Measurements from ENCODE around the gene NOTCH1.
"Not testable (repeated sequence)": the region's sequence is repeated elsewhere in the genome, so short reads cannot be mapped to it uniquely, and the experiment has no call there.

NOTCH1 gene

GRCh38 chr9:136578915-136579649, 33.2 kb upstream of the NOTCH1 start:
- no peak for DNase-seq (ENCODE audit: low read depth in 4 of 4, low spot score in 1 of 4)

GRCh38 chr9:136578626-136578914, 32.7 kb upstream of the NOTCH1 start:
- DNase-seq (ENCODE audit: low read depth in 4 of 4, low spot score in 1 of 4), result no peak

DNA sequence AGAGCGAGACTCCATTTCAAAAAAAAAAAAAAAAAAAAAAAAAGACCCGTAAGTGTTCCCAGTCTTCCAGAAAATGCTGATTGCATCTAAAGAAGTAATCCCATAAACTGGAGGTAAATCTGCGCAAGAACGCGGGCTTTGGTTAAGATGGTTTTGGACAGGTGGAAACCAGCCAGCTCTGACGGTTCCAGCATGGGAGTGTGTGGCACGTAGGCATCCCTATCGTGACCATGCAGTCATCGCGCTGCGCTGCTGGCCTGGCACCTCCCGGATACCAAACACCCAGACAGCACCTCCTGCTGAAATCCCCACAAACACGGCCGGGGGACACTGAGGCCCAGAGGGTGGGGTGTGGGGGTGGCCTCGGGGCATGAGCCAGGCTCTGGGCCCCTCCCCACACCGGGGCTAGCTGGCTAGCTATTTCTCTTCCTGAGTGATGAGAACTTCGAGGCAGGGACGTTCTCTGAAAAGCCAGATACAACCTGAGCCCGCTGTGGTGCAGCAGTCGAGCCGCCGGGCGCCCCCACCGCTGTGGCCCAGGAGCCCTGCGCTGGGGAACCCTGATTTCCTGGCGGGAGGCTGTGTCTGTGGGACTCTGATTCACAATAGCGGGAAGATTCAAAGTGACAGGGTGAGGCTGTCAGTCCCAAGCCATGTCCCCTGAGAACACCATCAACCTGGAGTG, 32.2 kb upstream of the NOTCH1 start:
- no peak for DNase-seq (ENCODE audit: low read depth in 4 of 4, low spot score in 1 of 4)

- no peak for DNase-seq (ENCODE audit: low read depth in 4 of 4, low spot score in 1 of 4)
These were observed 30.4 kb upstream of the NOTCH1 start for GRCh38 chr9:136576269-136576626.

DNA sequence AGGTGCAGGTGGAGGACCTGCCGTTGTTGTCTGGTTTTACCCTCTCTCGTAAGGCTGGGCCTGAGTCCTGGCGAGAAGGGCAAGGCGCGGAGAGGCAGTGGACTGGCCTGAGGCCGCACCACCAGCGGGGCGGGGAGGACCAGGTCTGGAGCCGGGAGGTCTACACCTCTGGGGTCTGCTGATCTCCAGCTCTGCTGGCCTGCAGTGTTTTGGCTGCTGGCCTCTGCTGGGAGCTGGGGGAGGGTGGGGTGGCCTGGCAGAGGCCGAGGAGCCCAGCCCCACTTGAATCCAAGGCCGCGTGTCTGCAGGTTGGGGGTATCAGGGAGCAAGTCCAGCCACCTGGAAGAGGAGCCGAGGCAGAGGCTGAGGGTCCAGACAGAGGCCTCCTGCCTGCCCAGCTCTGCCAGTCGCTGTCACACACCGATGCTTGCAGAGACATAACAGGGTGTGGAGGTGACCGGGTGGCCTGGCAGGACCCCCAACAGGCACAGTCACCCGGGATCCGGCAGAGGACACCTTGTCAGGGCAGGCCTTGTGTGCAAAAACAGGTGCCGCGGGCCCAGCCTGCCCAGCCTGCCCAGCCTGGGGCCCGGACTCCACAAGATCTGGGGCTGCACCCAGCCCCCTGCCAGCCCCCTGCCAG, 29.9 kb upstream of the NOTCH1 start:
- no peak for DNase-seq (ENCODE audit: low read depth in 4 of 4, low spot score in 1 of 4)

DNA sequence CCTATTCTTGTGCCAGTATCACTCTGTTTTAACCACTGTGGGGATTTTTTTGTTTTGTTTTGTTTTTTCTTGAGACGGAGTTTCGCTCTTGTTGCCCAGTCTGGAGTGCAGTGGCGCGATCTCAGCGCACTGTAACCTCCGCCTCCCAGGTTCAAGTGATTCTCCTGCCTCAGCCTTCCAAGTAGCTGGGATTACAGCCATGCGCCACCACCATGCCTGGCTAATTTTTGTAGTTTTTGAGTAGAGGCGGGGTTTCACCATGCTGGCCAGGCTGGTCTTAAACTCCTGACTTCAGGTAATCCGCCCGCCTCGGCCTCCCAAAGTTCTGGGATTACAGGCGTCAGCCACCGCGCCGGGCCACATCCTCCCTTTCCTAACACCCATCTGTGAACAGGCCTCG, 28.8 kb upstream of the NOTCH1 start:
- DNase-seq (ENCODE audit: low read depth in 4 of 4, low spot score in 1 of 4), result not testable (repeated sequence)

DNA sequence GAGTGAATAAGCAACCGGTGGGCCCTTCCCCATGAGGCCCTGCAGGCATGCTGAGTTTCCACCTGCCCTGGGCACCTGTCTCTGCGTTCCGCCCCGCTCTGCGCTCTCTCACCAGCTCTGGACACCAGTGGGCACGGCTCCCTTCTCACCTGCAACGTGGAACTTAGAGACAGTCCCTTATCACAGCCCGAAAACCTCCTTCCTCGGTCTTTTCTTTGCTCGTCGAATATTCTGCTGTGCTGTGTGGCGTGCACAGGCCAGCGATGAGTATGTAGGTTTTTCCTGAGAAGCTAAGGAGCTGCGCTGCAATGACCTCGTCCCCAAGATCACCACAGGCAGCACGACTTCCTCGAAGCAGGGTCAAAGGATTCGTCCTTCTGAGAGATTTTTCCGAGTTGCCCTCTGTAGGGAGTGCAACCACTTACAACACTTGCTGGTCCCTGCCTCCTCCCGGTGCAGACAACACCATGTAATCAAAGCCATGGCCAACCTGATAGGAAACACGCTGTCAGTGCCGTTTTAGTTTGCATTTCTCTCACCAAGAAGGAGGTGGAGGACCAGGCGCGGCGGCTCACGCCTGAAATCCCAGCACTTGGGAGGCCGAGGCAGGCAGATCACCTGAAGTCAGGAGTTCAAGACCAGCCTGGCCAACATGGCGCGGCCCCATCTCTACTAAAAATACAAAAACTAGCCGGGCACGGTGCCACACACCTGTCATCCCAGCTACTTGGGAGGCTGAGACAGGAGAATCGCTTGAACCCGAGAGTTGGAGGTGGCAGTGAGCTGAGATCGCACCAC, 27.2 kb upstream of the NOTCH1 start:
- no peak for DNase-seq (ENCODE audit: low read depth in 4 of 4, low spot score in 1 of 4)

GRCh38 chr9:136572003-136572827, 26.4 kb upstream of the NOTCH1 start:
- no peak for DNase-seq (ENCODE audit: low read depth in 4 of 4, low spot score in 1 of 4)

DNA sequence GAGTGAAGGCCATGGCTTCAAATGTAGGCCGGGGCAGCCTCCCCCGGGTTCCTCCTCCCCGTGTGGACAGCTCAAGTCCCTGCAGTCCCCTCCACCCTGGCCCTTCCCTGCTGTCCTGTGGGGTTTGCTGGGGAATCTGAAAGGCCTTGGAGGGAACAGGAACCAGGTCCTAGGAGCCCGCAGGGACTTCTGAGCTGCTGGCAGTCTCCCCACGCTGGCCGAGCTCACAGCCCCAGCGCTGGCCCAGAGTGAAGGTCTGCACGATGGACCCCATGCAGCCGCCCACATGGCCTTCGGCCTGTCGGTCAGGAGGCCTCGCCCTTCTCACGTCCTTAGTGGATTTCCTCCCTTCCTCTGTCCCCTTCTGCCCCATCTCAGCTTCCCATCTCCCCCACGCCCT, 25.7 kb upstream of the NOTCH1 start:
- no peak for DNase-seq (ENCODE audit: low read depth in 4 of 4, low spot score in 1 of 4)

DNA sequence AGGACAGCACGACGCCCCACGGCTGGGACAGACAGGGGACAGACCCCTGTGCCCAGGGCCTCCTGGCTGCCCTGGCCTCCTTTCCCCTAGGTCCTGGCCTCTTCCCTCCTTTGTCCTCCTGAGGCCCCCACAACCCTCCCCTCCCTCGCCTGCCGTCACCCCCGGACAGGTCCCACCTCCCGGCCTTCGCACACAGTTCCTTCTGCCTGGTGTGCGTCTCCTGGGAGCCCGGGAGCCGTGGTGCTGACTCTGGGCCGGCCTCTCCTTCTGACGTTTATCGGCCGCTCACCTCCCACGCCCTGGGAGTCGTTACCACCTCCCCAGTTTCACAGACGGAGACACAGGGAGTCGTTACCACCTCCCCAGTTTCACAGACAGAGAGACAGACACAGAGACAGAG, 25.1 kb upstream of the NOTCH1 start:
- DNase-seq (ENCODE audit: low read depth in 4 of 4, low spot score in 1 of 4), result no peak

GRCh38 chr9:136570191-136570845, 24.5 kb upstream of the NOTCH1 start:
- no peak for DNase-seq (ENCODE audit: low read depth in 4 of 4, low spot score in 1 of 4)

DNA sequence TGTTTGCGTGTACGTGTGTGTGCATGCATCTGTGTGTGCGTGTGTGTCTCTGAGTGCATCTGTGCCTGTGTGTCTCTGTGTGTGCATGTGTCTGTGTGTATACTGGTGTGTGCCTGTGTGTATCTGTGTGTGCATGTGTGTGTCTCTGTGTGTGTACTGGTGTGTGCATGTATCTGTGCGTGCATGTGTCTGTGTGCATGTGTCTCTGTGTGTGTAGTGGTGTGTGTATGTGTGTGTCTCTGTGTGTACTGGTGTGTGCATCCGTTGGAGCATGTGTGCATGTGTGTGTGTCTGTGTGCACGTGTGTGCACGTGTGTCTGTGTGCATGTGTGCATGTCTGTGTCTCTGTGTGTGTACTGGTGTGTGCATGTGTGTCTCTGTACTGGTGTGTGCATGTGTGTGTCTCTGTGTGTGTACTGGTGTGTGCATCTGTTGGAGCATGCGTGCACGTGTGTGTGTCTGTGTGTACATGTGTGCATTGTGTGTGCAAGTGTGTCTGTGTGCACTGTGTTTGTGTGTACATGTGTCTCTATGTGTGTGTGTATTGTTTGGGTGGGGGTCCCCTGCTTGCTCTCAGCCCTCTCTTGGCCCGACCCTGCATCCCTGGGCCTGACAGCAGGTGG, 23.8 kb upstream of the NOTCH1 start:
- DNase-seq (ENCODE audit: low read depth in 4 of 4, low spot score in 1 of 4), result no peak

- no peak for DNase-seq (ENCODE audit: low read depth in 4 of 4, low spot score in 1 of 4)
These were observed 22.6 kb upstream of the NOTCH1 start for GRCh38 chr9:136568288-136569081.

GRCh38 chr9:136567651-136568287, 21.9 kb upstream of the NOTCH1 start:
- DNase-seq (ENCODE audit: low read depth in 4 of 4, low spot score in 1 of 4), result no peak

GRCh38 chr9:136566901-136567300, 21.1 kb upstream of the NOTCH1 start:
- DNase-seq (ENCODE audit: low read depth in 4 of 4, low spot score in 1 of 4), result no peak

DNA sequence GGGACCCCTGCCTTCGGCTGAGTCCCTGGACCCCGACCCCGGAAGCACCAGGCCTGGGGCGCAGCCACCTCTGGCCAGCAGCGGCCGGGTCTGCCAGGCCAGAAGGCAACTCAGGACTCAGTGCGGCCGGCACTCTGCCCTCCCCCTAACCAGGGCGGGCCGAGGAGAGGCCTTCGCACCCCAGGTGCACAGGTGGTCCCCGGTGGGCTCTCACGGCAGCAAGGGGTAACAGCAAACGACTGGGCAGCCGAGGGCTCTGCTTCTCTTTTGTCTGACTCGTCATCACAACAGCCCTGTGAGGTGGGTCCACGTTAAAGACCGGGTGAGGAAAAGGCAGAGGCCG, 20.7 kb upstream of the NOTCH1 start:
- DNase-seq (ENCODE audit: low read depth in 4 of 4, low spot score in 1 of 4), result no peak

DNA sequence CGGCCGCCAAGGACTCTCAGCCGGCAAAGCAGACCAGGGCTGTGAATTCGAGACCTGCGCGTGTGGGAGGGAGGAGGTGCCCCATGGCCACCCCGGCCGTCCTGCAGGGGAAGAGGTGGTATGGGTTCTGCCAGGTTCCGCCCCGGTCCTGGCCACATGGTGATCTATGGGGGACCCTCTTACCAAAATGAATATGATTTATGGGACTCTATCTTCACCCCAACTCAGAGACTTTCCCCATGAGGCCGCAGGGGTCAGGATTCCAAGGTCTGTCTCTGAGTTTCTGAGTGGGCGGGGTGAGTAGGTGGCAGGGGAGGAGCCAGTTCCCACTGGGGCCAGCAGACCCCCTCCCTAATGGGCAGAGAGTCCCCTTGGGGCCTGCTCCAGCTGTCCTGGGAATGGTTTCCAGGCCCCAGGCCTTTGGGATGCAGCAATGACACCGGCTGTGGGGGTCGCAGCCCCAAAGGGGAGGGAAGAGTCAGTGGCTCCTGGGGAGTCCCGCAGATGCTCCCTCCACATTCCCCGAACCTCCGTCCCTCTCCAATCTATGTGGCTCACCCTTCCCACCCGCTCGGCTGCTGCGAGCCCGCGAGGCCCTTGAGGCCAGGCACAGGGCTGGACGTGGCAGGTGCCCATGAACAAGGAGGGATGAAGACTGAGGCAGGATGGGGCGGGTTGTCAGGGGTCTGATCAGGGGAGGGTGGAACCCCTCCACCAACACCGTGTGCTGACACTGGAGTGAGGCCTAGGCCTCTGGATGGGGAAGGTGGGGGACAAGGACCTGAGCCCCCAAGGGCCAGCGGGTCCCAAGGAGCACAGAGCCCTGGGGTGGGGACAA, 20.1 kb upstream of the NOTCH1 start:
- DNase-seq (ENCODE audit: low read depth in 4 of 4, low spot score in 1 of 4), result no peak

All from stimulated activated CD4-positive, alpha-beta T cell treated with anti-CD3 and anti-CD28 coated beads, Interleukin-1b, Interleukin-23, amount 100 ng/mL, for 24 hours (primary cell).